ENCODE data around the gene KEL. TPM values are rescaled to one million over a fixed set of nuclear protein-coding genes. Genes with fewer than 3 reads are reported as not detected.
A peak's percentile ranks its signal among the peaks of the same experiment; 100 is the strongest.
"Not testable (repeated sequence)": the region's sequence is repeated elsewhere in the genome, so short reads cannot be mapped to it uniquely, and the experiment has no call there.

KEL gene
- total RNA-seq (2014; rRNA removed; shearing (Covaris generic)), result 1.7 and 7.7 TPM in 2 replicates

- peak; percentile 30 for DNase-seq
- Histone ChIP-seq H3K4me3 (ENCODE audit: insufficient read depth, low read depth, low read length) (no peak within 1 kb of the TSS; the same call in 1 of the 2 replicates), H3K36me3 (replicated peaks; ENCODE audit: control insufficient read depth, insufficient read depth, low read length) (no peaks in the 10 kb centered on the region), H3K27me3 (ENCODE audit: control insufficient read depth, insufficient read depth, low read length) (no peaks in the 10 kb centered on the region)
These were observed at the start of gene KEL for GRCh38 chr7:142961973-142962926. TSS of gene KEL (minus strand) at chr7:142962363. CDS start at chr7:142962206, 157 bp downstream.

- Histone ChIP-seq H3K4me3 (ENCODE audit: insufficient read depth, low read depth, low read length) (no peak overlapping the region), H3K27me3 (ENCODE audit: control insufficient read depth, insufficient read depth, low read length) (no peaks in the 10 kb centered on the region), H3K36me3 (replicated peaks; ENCODE audit: control insufficient read depth, insufficient read depth, low read length) (no peaks in the 10 kb centered on the region)
- DNase-seq, result peak; percentile 63
These were observed 46.1 kb upstream of the KEL start for GRCh38 chr7:143008007-143008901.

- no peak for DNase-seq
- Histone ChIP-seq H3K4me3 (ENCODE audit: insufficient read depth, low read depth, low read length) (no peak overlapping the region), H3K27me3 (ENCODE audit: control insufficient read depth, insufficient read depth, low read length) (no peaks in the 10 kb centered on the region), H3K36me3 (replicated peaks; ENCODE audit: control insufficient read depth, insufficient read depth, low read length) (no peaks in the 10 kb centered on the region)
These were observed 43.6 kb upstream of the KEL start for GRCh38 chr7:143005632-143006260.

GRCh38 chr7:143003393-143004051 is 41.4 kb upstream of the KEL start:
- H3K27me3 ChIP-seq (ENCODE audit: control insufficient read depth, insufficient read depth, low read length), result no peaks in the 10 kb centered on the region
- H3K36me3 ChIP-seq (replicated peaks; ENCODE audit: control insufficient read depth, insufficient read depth, low read length), result no peaks in the 10 kb centered on the region
- no peak overlapping the region for H3K4me3 ChIP-seq (ENCODE audit: insufficient read depth, low read depth, low read length)
- DNase-seq, result peak; percentile 27

GRCh38 chr7:143002898-143003297 is 40.7 kb upstream of the KEL start:
- H3K36me3 ChIP-seq (replicated peaks; ENCODE audit: control insufficient read depth, insufficient read depth, low read length), result no peaks in the 10 kb centered on the region
- no peak overlapping the region for H3K4me3 ChIP-seq (ENCODE audit: insufficient read depth, low read depth, low read length)
- no peak for DNase-seq
- H3K27me3 ChIP-seq (ENCODE audit: control insufficient read depth, insufficient read depth, low read length), result no peaks in the 10 kb centered on the region

- no peaks in the 10 kb centered on the region for H3K27me3 ChIP-seq (ENCODE audit: control insufficient read depth, insufficient read depth, low read length)
- peak; percentile 20 for DNase-seq
- H3K4me3 ChIP-seq (ENCODE audit: insufficient read depth, low read depth, low read length), result no peak overlapping the region
- no peaks in the 10 kb centered on the region for H3K36me3 ChIP-seq (replicated peaks; ENCODE audit: control insufficient read depth, insufficient read depth, low read length)
These were observed 39.9 kb upstream of the KEL start for GRCh38 chr7:143002106-143002505.

GRCh38 chr7:143000648-143001047 is 38.5 kb upstream of the KEL start:
- no peak for DNase-seq
- Histone ChIP-seq H3K27me3 (ENCODE audit: control insufficient read depth, insufficient read depth, low read length) (no peaks in the 10 kb centered on the region), H3K36me3 (replicated peaks; ENCODE audit: control insufficient read depth, insufficient read depth, low read length) (no peaks in the 10 kb centered on the region), H3K4me3 (ENCODE audit: insufficient read depth, low read depth, low read length) (no peak overlapping the region)

GRCh38 chr7:142999793-143000192 is 37.6 kb upstream of the KEL start:
- no peaks in the 10 kb centered on the region for H3K36me3 ChIP-seq (replicated peaks; ENCODE audit: control insufficient read depth, insufficient read depth, low read length)
- no peaks in the 10 kb centered on the region for H3K27me3 ChIP-seq (ENCODE audit: control insufficient read depth, insufficient read depth, low read length)
- no peak for DNase-seq
- H3K4me3 ChIP-seq (ENCODE audit: insufficient read depth, low read depth, low read length), result no peak overlapping the region

- H3K27me3 ChIP-seq (ENCODE audit: control insufficient read depth, insufficient read depth, low read length), result no peaks in the 10 kb centered on the region
- no peak for DNase-seq
- no peak overlapping the region for H3K4me3 ChIP-seq (ENCODE audit: insufficient read depth, low read depth, low read length)
- no peaks in the 10 kb centered on the region for H3K36me3 ChIP-seq (replicated peaks; ENCODE audit: control insufficient read depth, insufficient read depth, low read length)
These were observed 36.8 kb upstream of the KEL start for GRCh38 chr7:142998966-142999365.

- H3K4me3 ChIP-seq (ENCODE audit: insufficient read depth, low read depth, low read length), result no peak overlapping the region
- H3K36me3 ChIP-seq (replicated peaks; ENCODE audit: control insufficient read depth, insufficient read depth, low read length), result no peaks in the 10 kb centered on the region
- DNase-seq, result no peak
- no peaks in the 10 kb centered on the region for H3K27me3 ChIP-seq (ENCODE audit: control insufficient read depth, insufficient read depth, low read length)
These were observed 35.4 kb upstream of the KEL start for GRCh38 chr7:142997456-142997989.

- no peak overlapping the region for H3K4me3 ChIP-seq (ENCODE audit: insufficient read depth, low read depth, low read length)
- no peak for DNase-seq
- no peaks in the 10 kb centered on the region for H3K27me3 ChIP-seq (ENCODE audit: control insufficient read depth, insufficient read depth, low read length)
- H3K36me3 ChIP-seq (replicated peaks; ENCODE audit: control insufficient read depth, insufficient read depth, low read length), result no peaks in the 10 kb centered on the region
These were observed 30.3 kb upstream of the KEL start for GRCh38 chr7:142992427-142992826.

GRCh38 chr7:142984297-142984696 is 22.1 kb upstream of the KEL start:
- Histone ChIP-seq H3K27me3 (ENCODE audit: control insufficient read depth, insufficient read depth, low read length) (no peaks in the 10 kb centered on the region), H3K4me3 (ENCODE audit: insufficient read depth, low read depth, low read length) (no peak overlapping the region), H3K36me3 (replicated peaks; ENCODE audit: control insufficient read depth, insufficient read depth, low read length) (no peaks in the 10 kb centered on the region)
- DNase-seq, result no peak

- Histone ChIP-seq H3K36me3 (replicated peaks; ENCODE audit: control insufficient read depth, insufficient read depth, low read length) (no peaks in the 10 kb centered on the region), H3K4me3 (ENCODE audit: insufficient read depth, low read depth, low read length) (no peak overlapping the region), H3K27me3 (ENCODE audit: control insufficient read depth, insufficient read depth, low read length) (no peaks in the 10 kb centered on the region)
- no peak for DNase-seq
These were observed 21.7 kb upstream of the KEL start for GRCh38 chr7:142983825-142984224.

GRCh38 chr7:142978402-142978801 is 16.2 kb upstream of the KEL start:
- not testable (repeated sequence) for H3K4me3 ChIP-seq (ENCODE audit: insufficient read depth, low read depth, low read length)

More at GRCh38 chr7:142978402-142978801, 16.2 kb upstream of the KEL start:
- not testable (repeated sequence) for H3K36me3 ChIP-seq (replicated peaks; ENCODE audit: control insufficient read depth, insufficient read depth, low read length); DNase-seq; H3K27me3 ChIP-seq (ENCODE audit: control insufficient read depth, insufficient read depth, low read length)

Data from H7 (cell line).